ENCODE measurements around the gene PTPN12.

PTPN12 gene

GRCh38 chr7:77662869-77663268 lies 125.8 kb downstream of the PTPN12 start:
- no peak for DNase-seq (ENCODE audit: low read depth, low spot score)

DNA sequence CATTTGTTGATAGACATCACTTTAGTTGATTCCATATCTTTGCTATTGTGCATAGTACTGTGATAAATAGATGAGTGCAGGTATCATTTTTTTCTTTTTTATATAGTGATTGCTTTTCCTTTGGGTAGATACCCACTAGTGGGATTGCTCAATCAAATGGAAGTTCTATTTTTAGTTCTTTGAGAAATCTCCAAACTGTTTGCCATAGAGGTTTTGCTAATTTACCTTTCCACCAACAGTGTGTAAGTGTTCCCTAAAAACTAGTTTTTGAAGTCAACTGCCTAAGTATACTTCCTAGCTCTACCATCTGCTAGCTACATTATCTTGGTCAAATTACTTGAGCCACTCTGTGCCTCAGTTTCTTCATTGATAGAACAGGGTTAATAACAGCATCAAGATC lies 127.6 kb downstream of the PTPN12 start:
- DNase-seq (ENCODE audit: low read depth, low spot score): no peak

- DNase-seq (ENCODE audit: low read depth, low spot score): no peak
Measured at GRCh38 chr7:77665161-77665560, 128.1 kb downstream of the PTPN12 start.

DNA sequence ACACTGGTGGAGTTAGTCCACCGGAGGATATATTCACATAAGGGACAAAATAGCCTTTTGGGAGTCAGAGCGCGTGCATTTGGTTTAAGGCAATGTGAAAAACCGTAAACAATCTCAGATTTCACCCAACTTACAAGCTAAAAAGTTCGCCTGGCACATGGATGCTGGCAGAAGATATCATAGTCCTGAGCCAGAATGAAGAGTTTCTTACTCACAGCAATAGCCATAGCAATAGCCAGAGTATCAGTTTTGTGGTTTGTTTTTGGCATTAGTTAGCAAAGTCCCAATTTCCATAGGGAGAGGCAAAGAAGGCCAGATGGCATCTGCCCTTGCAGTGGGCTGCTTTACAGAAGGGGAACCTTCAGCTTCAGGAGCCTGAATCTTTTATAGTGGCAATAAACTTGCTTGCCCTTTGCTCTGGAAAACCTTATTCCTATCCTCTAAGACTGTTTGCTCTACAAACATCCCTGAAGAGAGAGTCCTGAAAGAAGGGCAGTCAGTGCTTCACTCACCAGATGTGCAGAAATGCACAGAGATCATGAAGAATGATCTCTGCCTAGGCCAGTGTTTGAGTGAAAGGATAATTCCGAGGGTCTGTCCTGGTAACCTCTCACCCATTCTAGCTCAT lies 130.5 kb downstream of the PTPN12 start:
- no peak for DNase-seq (ENCODE audit: low read depth, low spot score)

DNA sequence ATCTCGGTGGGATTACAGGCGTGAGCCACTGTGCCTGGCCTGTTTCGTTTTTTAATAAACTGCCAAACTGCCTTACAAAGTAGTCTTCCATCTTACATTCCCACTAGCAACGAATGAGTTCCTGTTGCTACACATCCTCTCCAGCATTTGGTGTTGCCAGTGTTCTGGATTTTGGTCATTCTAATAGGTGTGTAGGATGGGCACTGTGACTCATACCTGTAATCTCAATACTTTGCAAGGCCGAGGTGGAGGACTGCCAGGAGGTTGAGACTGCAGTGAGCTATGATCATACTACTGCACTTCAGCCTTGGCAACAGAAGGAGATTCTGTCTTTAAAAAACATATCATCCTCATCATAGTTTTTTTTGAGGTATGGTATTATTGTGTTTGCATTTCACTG lies 137.8 kb downstream of the PTPN12 start:
- DNase-seq (ENCODE audit: low read depth, low spot score): peak; percentile 56

DNA sequence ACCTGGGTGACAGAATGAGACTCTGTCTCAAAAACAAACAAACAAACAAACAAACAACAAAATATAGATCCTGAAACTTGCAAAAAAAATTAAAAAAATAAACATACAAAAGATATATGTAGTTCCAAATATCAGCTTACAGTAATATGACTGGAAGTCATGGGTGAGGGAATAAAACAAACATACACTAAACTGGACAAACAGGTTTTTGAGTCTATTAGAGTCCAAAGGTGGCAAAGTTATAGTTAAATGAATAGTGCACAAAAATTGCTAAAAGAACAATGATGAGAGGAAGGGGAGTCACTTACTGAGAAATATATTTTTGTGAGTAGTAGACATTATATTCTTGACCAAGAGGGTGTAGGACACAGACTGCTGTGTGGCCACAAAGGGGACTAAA lies 142.5 kb downstream of the PTPN12 start:
- no peak for DNase-seq (ENCODE audit: low read depth, low spot score)

GRCh38 chr7:77680266-77680665 lies 143.2 kb downstream of the PTPN12 start:
- DNase-seq (ENCODE audit: low read depth, low spot score): no peak

DNA sequence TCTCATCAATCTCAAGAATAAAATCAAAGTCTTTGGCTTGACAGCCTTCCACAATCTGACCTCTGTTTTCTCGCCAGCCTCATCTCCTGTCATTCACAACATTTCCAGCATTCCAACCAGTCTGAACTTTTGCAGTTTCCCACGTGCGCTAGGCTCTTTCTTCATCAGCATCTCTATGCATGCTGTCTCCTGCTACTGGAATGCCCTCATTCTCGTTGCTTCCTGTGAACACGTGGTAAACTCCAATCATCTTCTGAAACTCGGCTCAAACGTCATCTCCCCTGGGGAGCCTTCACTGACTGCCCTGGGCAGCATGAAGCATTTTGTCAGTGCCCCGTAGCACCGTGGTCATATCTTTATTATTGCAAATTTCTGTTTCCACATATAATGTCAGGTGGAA lies 146.9 kb downstream of the PTPN12 start:
- peak; percentile 64 for DNase-seq (ENCODE audit: low read depth, low spot score)

- DNase-seq (ENCODE audit: low read depth, low spot score): no peak
Measured at GRCh38 chr7:77685233-77685632, 148.1 kb downstream of the PTPN12 start.

DNA sequence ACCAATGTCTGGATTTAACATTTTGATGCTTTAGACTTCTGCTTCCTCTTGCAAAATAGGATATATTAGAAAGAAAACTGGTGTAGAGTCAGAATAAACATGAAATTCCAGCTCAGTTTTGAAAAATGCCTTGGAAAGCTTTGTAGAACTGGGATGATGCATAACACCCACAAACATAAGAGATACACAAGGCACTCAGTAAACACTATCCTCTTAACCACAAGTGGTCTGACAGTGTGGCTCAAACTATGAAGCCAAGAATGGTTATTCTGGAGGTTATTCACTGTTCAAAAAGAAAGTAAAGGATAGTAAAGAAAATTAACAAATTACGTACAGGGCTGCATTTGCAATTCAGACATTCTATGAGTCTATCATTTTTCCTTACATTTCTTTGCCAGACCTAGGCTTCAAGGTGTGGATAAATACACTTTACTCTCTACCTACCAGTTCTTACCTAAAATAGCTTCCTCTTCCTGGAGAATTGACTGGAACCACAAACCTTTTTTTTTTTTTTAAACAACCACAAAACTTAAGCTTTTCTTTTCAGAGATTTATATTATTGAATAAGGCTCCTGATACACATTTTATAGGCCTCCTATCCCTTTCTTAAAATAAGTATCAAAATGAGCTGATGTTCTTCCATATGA lies 150.1 kb downstream of the PTPN12 start:
- peak; percentile 20 for DNase-seq (ENCODE audit: low read depth, low spot score)

GRCh38 chr7:77687747-77688144 lies 150.7 kb downstream of the PTPN12 start:
- DNase-seq (ENCODE audit: low read depth, low spot score): no peak
